CD4-positive, alpha-beta T cell treated with Interleukin-4 for 4 hours (primary cell): ENCODE data around the gene C6.
"Not testable (repeated sequence)": the region's sequence is repeated elsewhere in the genome, so short reads cannot be mapped to it uniquely, and the experiment has no call there.

Source experiments
- DNase-seq: peaks from one replicate; pipeline ENCODE4 v3.0.0-alpha.2; 2020

C6 gene

DNA sequence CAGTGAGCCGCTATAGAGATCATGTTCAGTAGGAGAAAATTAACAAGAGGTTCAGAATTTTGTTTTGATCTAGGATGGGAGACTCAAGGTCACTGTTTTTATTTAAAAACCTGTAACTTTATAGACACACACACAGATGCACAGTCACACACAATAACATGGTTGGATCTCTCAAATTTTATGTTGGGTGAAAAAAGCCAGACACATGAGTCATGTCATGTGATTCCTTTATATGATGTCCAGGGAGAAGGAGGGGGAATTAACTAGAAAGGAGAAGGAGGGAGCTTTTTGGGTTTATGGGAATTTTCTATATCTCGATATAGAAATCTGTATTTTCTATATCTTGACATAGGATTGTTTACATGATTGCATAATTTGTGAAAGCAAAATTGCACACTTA, 17.1 kb downstream of the C6 start:
- no peak for DNase-seq

GRCh38 chr5:41195228-41195627, 18.1 kb downstream of the C6 start:
- no peak for DNase-seq

- no peak for DNase-seq
Measured at GRCh38 chr5:41194339-41194738, 19.0 kb downstream of the C6 start.

- no peak for DNase-seq
Measured at GRCh38 chr5:41193456-41194205, 19.7 kb downstream of the C6 start.

GRCh38 chr5:41191249-41191648, 22.1 kb downstream of the C6 start:
- no peak for DNase-seq

- no peak for DNase-seq
Measured at GRCh38 chr5:41186143-41186542, 27.2 kb downstream of the C6 start.

DNA sequence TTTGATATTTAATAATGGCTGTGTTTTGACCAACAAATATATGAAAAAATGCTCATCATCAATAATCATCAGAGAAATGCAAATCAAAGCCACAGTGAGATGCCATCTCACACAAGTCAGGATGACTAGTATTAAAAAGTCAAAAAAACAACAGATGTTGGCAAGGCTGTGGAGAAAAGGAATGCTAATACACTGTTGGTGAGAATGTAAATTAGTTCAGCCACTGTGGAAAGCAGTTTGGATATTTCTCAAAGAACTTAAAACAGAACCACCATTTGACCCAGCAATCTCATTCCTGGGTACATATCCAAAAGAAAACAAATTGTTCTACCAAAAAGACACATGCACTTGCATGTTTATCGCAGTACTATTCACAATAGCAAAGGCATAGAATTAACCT, 30.0 kb downstream of the C6 start:
- not testable (repeated sequence) for DNase-seq

DNA sequence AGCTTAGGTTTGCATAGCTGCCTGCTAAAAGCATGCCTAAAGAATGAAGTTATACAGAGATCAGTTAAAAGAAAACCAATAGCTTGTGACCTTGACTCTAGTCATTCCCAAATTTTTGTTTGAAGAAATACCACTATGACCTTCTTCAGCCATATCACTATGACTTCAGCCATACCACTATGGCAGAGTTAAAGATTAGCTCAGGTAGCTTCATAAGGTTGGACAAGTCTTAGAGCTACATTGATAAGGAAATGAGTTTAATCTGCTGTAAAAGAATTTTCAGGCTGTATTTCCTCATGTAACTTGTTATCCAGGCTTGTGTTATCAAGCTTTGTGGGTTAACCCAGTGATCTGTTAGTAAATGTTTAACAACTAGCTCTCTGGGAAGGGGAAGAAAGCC, 30.7 kb downstream of the C6 start:
- no peak for DNase-seq

DNA sequence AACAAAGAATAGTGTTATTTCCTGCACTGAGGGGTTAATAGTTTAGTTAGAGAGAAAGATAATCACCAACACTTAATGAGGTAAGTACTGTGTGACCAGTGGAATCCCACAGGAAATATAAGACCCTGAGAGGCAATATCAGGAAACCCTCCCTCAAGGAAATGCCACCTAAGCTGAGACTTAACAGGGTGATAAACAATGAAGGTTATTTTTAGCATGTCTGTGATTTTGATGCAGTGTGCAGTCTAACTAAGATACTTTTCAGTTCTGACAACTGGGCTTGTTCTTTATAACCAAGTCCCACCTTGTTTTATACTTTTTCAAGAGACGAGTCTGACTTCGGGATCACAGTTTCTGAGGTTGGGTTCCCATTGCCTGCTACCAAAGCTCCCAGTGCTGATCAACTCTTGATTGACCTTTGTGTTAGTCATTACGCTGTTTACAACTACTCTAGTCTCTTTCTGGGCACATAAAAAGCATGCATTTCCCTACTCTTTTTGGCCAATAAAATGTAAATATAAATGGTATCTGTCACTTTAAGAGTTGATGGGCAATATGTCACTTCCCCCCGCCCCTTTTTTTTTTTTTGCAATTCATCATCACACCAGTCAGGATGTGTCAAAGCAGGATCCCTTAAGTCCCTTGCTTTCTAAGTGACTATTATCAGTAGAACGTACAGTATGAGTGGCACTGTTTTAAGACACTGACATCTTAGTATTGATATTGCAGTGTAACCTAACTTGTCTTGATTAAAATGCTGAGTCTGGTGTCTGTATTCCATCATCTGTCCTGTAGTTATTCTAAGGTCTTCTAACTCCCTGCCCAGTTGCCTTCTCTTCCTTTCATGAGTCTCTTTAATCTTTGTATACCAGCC, 31.4 kb downstream of the C6 start:
- DNase-seq: no peak

- no peak for DNase-seq
Measured at GRCh38 chr5:41176952-41177351, 36.4 kb downstream of the C6 start.

- no peak for DNase-seq
Measured at GRCh38 chr5:41172012-41172411, 41.3 kb downstream of the C6 start.

GRCh38 chr5:41161271-41161670, 52.1 kb downstream of the C6 start:
- no peak for DNase-seq

GRCh38 chr5:41157272-41157894, 55.9 kb downstream of the C6 start:
- no peak for DNase-seq

DNA sequence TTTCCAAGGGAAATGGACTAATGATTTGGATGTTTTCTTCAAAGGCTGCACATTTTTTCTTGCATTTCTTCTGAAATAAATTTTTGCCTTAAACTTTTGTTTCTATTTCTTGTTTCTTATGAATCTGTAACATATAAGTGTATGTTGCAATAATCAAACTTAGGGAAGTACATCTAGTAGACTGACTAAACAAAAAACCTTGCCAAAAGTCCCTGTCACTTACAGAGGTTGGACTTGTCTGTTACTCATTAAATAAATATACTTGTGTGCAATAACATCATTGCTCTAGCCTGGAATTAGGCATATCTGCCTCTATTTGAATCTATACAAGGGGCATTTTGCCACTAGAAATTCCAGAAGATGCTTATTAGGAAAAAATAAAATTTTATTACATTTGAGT, 56.6 kb downstream of the C6 start:
- DNase-seq: no peak

DNA sequence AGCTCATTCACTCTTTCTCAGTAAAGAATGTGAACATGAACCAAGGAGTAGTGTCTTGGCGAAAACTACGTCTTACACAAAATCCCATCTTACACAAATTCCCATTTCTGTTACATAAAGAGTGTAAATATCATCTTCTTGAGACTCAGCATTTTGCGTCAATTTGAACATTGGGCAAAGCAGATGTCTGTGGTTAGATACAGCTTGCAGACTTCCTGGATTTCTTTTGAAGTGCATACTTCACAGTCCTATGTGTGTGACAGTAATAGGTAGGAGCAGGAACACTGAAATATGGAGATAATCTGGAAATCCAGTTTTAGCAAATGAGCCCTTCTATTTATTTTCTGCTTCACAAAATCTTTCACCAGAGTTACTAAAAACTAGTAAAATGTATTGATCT, 58.8 kb downstream of the C6 start:
- no peak for DNase-seq

DNA sequence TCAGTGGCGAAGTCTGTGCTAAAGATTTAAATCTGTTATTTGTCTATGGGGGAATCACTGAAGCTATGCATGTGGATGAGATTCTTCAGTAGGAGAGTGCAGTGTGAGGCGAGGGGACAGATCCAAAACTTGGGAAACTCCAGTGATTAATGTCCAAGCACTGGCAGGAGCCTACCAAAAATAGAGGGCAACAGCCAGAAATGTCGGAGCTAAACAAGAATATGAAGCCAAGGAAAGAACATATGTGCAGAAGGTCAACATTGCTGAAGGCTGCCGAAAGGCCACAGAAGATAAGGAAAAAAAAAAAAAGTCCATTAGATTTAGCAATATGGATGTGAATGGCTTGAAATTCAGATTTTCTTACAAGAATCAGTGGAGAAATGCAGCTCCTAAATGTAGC, 61.8 kb downstream of the C6 start:
- DNase-seq: no peak

DNA sequence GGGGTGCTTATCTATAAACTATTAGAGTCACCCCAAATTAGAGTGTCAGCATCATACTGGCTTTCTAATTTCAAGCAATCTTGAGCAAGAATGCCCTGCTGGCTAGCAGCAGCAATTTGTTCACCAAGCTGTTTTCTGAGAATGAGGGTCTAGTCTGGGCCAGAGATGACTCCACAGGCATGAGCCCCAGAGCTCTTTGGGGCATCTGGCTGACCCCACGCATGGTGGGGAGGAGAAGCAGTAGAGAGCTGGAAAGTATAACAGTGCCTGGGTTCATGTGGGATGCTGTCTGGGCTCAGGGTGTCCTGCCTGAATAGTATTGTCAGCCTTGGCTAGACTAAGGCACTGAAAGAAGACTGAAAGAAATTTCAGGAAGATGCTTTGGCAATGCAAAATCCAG, 64.9 kb downstream of the C6 start:
- no peak for DNase-seq

GRCh38 chr5:41145306-41145705, 68.0 kb downstream of the C6 start:
- no peak for DNase-seq

DNA sequence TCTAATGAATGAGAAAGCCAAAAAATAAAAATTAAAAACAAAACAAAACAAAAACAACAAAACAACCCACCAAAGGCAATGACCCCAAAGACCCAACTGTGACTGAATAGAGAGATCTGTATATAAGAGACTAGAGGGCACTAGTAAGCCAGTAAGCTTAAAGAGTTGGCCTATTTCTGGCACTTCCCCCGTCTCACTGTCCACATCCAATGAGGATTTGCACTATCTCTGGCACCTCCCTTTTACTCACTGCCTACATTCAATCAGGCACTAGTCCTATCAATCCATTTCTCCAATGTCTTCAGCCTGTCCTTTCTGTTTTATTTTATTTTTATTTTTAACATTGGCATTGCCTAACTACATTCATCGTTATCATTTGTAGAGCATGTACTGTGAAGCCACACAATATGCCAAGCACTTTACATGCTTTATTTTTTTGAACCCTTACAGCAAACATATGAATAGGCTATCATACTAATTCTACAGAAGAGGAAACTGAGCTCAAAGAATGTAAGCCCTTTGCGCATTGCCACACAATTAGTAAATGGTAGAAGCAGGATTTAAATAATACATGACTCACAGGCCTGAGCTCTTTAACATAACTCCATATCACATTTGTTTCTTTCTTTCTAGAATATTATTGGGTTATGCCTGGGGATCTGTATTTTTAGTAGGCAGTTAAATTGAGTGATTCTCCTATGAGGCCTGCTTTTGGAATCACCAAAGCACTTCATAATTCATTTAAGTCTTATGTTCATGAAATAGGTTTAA, 70.0 kb downstream of the C6 start:
- no peak for DNase-seq

DNA sequence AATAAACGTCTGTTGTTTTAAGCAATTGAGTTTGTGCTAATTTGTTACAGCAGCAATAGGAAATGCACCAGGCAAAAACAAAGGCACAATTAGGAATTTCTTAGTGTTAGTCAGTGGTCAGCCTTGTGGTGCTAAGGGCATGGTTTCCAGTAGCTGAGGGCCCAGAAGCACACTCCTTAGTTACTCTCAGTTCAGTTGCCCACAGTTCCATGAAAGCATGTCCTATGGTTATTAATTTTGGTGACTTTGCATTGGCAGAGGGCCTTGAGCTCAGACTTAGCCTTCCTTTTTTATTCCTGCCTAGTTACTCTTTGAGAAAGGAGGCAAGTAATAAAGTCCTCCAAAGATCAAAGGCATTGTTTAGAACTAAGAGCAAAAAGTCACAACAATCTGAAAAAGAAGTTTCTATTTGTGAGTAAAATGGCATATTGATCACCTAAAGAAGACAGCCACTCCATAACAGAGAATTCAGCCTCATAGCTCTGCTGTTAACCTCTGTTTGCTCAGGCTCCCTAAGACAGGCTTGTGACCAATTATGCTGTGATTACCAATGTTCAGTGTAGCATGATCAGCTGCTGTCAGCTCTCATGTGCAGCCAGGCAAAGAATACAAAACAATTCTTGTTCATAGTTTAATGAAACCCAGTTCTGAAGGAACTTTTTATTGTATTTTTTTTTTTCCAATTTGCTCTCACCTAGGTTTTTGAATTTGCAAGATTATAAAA, 85.2 kb downstream of the C6 start:
- DNase-seq: no peak

DNA sequence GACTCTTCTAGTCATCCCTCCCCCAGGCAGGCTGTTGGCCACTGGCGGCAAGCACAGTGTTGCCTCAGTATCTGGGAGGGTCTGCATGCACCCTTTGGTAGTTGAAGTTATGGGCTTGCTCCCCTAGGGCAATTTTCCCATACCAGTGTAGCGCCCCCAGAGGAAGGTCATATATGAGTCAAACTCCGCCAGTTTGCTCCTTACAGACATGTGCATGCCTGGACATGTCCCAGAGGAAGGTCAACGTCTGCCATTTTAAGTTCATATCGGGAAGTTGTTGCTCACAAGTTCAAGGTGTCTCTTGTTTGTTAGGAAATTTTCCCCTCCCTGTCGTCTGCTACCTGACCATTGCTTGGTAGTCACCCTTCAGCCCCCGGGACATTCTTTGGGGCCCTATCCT, 90.9 kb downstream of the C6 start:
- DNase-seq: no peak

- no peak for DNase-seq
Measured at GRCh38 chr5:41120600-41120999, 92.7 kb downstream of the C6 start.

DNA sequence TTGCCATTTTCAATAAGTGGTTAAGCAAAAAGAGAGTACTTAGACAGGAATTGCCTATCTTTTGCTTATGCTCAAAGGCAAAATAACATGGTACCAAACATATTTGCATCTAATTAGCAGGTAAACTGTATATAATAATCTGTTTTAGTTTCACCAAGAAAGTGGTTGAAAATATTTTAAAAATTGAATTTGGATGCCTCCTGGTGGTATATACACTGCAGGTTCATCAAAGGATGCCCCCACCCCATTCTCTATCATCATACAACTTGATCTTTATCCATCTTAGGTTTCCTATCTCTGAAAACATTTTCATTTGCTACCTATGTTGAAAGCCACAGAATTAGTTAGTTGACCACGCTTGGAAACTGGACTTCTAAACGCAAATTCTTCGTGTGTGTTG, 95.2 kb downstream of the C6 start:
- no peak for DNase-seq
